ENCODE measurements around the gene KRT39.

DNA sequence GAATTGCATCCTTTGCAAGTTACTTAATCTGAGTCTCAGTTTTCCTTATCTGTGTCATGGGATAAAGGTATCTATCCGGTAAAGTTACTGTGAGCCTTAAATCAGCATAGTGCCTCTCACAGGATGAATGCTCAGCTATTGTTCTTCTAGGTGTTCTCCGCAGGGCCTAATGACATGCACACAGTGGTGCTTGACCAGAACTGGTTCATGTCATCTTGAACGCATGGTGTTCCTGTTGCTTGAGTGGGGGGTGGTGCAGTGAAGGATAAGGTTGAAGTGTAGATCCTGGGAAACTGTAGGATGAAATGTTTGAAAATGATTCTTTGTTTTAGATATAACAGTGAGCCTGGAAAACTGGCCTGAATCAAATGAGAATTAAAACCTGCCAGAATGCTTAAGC, 13.4 kb upstream of the KRT39 start:
- TF ChIP-seq POLR2AphosphoS5 (IDR thresholded peaks at IDR 0.05; ENCODE audit: borderline replicate concordance, low read depth, low read length): no peak
- TF ChIP-seq EZH2 (IDR thresholded peaks at IDR 0.05): no peak

Data from SK-N-MC (cell line).